HepG2 (cell line): ENCODE measurements around the gene ULBP1. TPM values are rescaled to one million over a fixed set of nuclear protein-coding genes. Genes with fewer than 3 reads are reported as not detected.
"Not testable (repeated sequence)": the region's sequence is repeated elsewhere in the genome, so short reads cannot be mapped to it uniquely, and the experiment has no call there.

Experiments
- ATAC-seq: fragments of 200-7000 bp; cut with Tn5 transposase; 3 replicates; pipeline ENCODE4 v1.9.1; 2020; ENCODE audit warnings: mild to moderate bottlenecking, moderate library complexity
- BruUV-seq: library from RNA; stranded (reverse); fragments of 400-500 nt; replicated peaks from 2 replicates; lab custom pipeline; 2021; lab: Mats Ljungman, UMichigan
- CTCF ChIA-PET: fragments of 300-600 bp; formaldehyde crosslinking; extraction: SDS; loops from one replicate; lab custom pipeline; 2021; ENCODE audit warnings: low total read pairs, inconsistent platforms, low intra/inter-chr PET ratio; lab: Yijun Ruan, JAX
- POLR2A ChIA-PET: fragments of 350-600 bp; sonication (Branson Sonifier 250); formaldehyde crosslinking; loops from one replicate; lab custom pipeline; 2020; ENCODE audit warnings: antibody characterized with exemption, inconsistent platforms; lab: Yijun Ruan, JAX
- DNase-seq: peaks from one replicate; pipeline ENCODE4 v3.0.0-alpha.2; 2015; ENCODE audit warnings: low spot score
- FAIRE-seq: peaks from 3 replicates; lab custom pipeline; 2011; peaks lifted over from hg19 to GRCh38; lab: Jason Lieb, UNC
- H2AFZ ChIP-seq: one replicate; pipeline ENCODE4 v1.6.1; 2011; ENCODE audit warnings: low read length, inconsistent platforms
- H3K27ac ChIP-seq: fragments of 300-600 bp; 3 replicates; pipeline ENCODE4 v1.8.0; 2011; ENCODE audit warnings: mixed run types, mild to moderate bottlenecking, mixed read lengths, low read length, inconsistent platforms; ENCODE audit not compliant: insufficient read depth; ENCODE audit errors: extremely low read length
- H3K27me3 ChIP-seq, 2 experiments: fragments of 200-600 bp in 1 of 2; 2 replicates in 1 of 2; 3 replicates in 1 of 2; pipeline versions ENCODE4 v1.6.0 to v1.8.0; 2011; ENCODE audit warnings: low read length in 2 of 2, mild to moderate bottlenecking in 2 of 2, moderate library complexity in 2 of 2, inconsistent platforms in 1 of 2; ENCODE audit not compliant: insufficient read depth in 2 of 2, control insufficient read depth in 1 of 2
- H3K36me3 ChIP-seq, 2 experiments: fragments of 200-600 bp in 1 of 2; replicated peaks in 1 of 2; 2 replicates in 1 of 2; 3 replicates in 1 of 2; pipeline versions ENCODE4 v1.5.1 to v1.8.0; 2011; ENCODE audit warnings: low read length in 2 of 2, inconsistent platforms in 1 of 2; ENCODE audit not compliant: insufficient read depth in 2 of 2, control insufficient read depth in 1 of 2
- H3K4me1 ChIP-seq: 2 replicates; pipeline ENCODE4 v1.5.1; 2012; ENCODE audit warnings: low read length, inconsistent platforms; ENCODE audit not compliant: insufficient read depth
- H3K4me2 ChIP-seq: 2 replicates; pipeline ENCODE4 v1.6.0; 2011; ENCODE audit warnings: low read depth, low read length, inconsistent platforms
- H3K4me3 ChIP-seq, 3 experiments: fragments of 200-600 bp in 1 of 3; sonication (generic), shearing (Covaris generic) in 1 of 3; replicated peaks in 1 of 3; 2 replicates each; pipeline ENCODE4 v1.5.1; 2011 to 2016; ENCODE audit warnings: low read length in 3 of 3, inconsistent platforms in 2 of 3, low read depth in 2 of 3, mild to moderate bottlenecking in 2 of 3, control low read depth in 1 of 3, mixed read lengths in 1 of 3; ENCODE audit not compliant: insufficient read depth in 1 of 3
- H3K79me2 ChIP-seq: one replicate; pipeline ENCODE4 v1.6.1; 2011; ENCODE audit warnings: low read length, inconsistent platforms; ENCODE audit not compliant: insufficient read depth
- H3K9ac ChIP-seq: 2 replicates; pipeline ENCODE4 v1.6.0; 2011; ENCODE audit warnings: mild to moderate bottlenecking, low read depth, low read length, inconsistent platforms; ENCODE audit not compliant: insufficient read depth
- H3K9me3 ChIP-seq: 2 replicates; pipeline ENCODE4 v1.5.1; 2012; ENCODE audit warnings: mild to moderate bottlenecking, low read length
- H4K20me1 ChIP-seq: 2 replicates; pipeline ENCODE4 v1.6.0; 2011; ENCODE audit warnings: inconsistent platforms, mild to moderate bottlenecking, low read length, moderate library complexity; ENCODE audit not compliant: insufficient read depth
- ARNTL ChIP-seq: sonication (generic); formaldehyde crosslinking; IDR thresholded peaks from 2 replicates; pipeline ENCODE4 v1.4.0; 2020; ENCODE audit warnings: mild to moderate bottlenecking, missing genetic modification reagents
- ATRX ChIP-seq: sonication (generic); formaldehyde crosslinking; IDR thresholded peaks from 2 replicates; pipeline ENCODE4 v1.4.0; 2020; ENCODE audit warnings: missing genetic modification reagents, borderline replicate concordance
- CCDC6 ChIP-seq: sonication (generic); formaldehyde crosslinking; IDR thresholded peaks from 2 replicates; pipeline ENCODE4 v1.8.1; 2022; ENCODE audit warnings: mild to moderate bottlenecking, missing genetic modification reagents, moderate library complexity
- HIVEP1 ChIP-seq: sonication (generic); formaldehyde crosslinking; IDR thresholded peaks from 2 replicates; pipeline ENCODE4 v1.4.0; 2020; ENCODE audit warnings: mild to moderate bottlenecking, missing genetic modification reagents
- KLF16 ChIP-seq, 2 experiments: sonication (generic) in 1 of 2; formaldehyde crosslinking in 1 of 2; IDR thresholded peaks; 2 replicates each; pipeline versions ENCODE4 v1.6.1 to v1.8.0; 2016 to 2023; ENCODE audit warnings: missing genetic modification reagents in 2 of 2, missing compliant biosample characterization in 1 of 2
- MED1 ChIP-seq: sonication (generic); formaldehyde crosslinking; IDR thresholded peaks from 2 replicates; pipeline ENCODE4 v1.4.0; 2020; ENCODE audit warnings: missing genetic modification reagents
- ONECUT2 ChIP-seq: sonication (generic); formaldehyde crosslinking; IDR thresholded peaks from 2 replicates; pipeline ENCODE4 v1.4.0; 2020; ENCODE audit warnings: missing genetic modification reagents
- TCF7L2 ChIP-seq: IDR thresholded peaks from 2 replicates; pipeline ENCODE4 v1.6.1; 2011; ENCODE audit warnings: mild to moderate bottlenecking, low read depth, low read length, moderate library complexity
- TEF ChIP-seq: sonication (generic); formaldehyde crosslinking; IDR thresholded peaks from 2 replicates; pipeline ENCODE4 v1.5.0; 2020; ENCODE audit warnings: missing genetic modification reagents
- ZBTB33 ChIP-seq: sonication (generic); formaldehyde crosslinking; IDR thresholded peaks from 2 replicates; pipeline ENCODE4 v1.4.0; 2020; ENCODE audit warnings: missing genetic modification reagents
- ZFP37 ChIP-seq: sonication (generic); formaldehyde crosslinking; IDR thresholded peaks from 2 replicates; pipeline ENCODE4 v1.4.0; 2020; ENCODE audit warnings: missing genetic modification reagents, borderline replicate concordance
- ZFP82 ChIP-seq: sonication (generic); formaldehyde crosslinking; IDR thresholded peaks from 2 replicates; pipeline ENCODE4 v1.5.1; 2020; ENCODE audit warnings: mild to moderate bottlenecking, missing genetic modification reagents, borderline replicate concordance
- ZNF143 ChIP-seq: sonication (generic); formaldehyde crosslinking; IDR thresholded peaks from 2 replicates; pipeline ENCODE4 v1.4.0; 2020; ENCODE audit warnings: missing genetic modification reagents
- ZNF232 ChIP-seq: sonication (generic); formaldehyde crosslinking; IDR thresholded peaks from 2 replicates; pipeline ENCODE4 v1.4.0; 2020; ENCODE audit warnings: missing genetic modification reagents, borderline replicate concordance
- ZNF567 ChIP-seq: sonication (generic); formaldehyde crosslinking; IDR thresholded peaks from 2 replicates; pipeline ENCODE4 v1.8.1; 2023; ENCODE audit warnings: mild to moderate bottlenecking, missing genetic modification reagents, borderline replicate concordance
- WGBS: methylation state at CpG from one replicate; pipeline ENCODE4 v1.1.6; 2017; ENCODE audit warnings: low lambda C conversion rate; 5-methylcytosine and 5-hydroxymethylcytosine counted together
- in situ Hi-C: cut with HindIII; loops from 2 replicates; pipeline ENCODE4 v1.10.0; 2017; ENCODE audit warnings: low pct_unique_long_range_greater_than_20kb; ENCODE audit not compliant: extremely low pct_ligation_motif_present
- intact Hi-C: fragments of 100-400 bp; cut with micrococcal nuclease; formaldehyde crosslinking; loops from one replicate; pipeline ENCODE4 v1.10.0; 2022; ENCODE audit not compliant: unreplicated experiment
- polyA plus RNA-seq, 8 experiments: library from polyadenylated mRNA; depleted of rRNA in 3 of 8; stranded (reverse) in 7 of 8; unstranded in 1 of 8; fragments of >200 nt; fragmentation: Illumina TruSeq in 4 of 8; extraction: Trizol in 4 of 8; gene quantifications; 2 replicates each; pipeline versions ENCODE4 v1.2.1 to v1.2.3, GENCODE V29; 2011 to 2016; ENCODE audit warnings: low read depth in 4 of 8, missing spikeins in 1 of 8, mixed read lengths in 1 of 8; ENCODE audit not compliant: insufficient read depth in 1 of 8
- total RNA-seq, 5 experiments: library from RNA; depleted of rRNA; stranded (reverse); fragments of >200 nt; fragmentation: Illumina TruSeq; extraction: Trizol; gene quantifications; 2 replicates each; pipeline ENCODE4 v1.2.3, GENCODE V29; 2016; ENCODE audit warnings: low read depth in 1 of 5

Gene ULBP1
- total and polyA plus RNA-seq, 2 of the 13 experiments (the other 11 are each of a cell fraction or from before 2014, with no cell fraction given): 0.04 to 0.09 TPM

GRCh38 chr6:150017186-150017521 lies 53.4 kb downstream of the ULBP1 start:
- POLR2A ChIA-PET, in situ Hi-C loops, H3K9me3 ChIP-seq, DNase-seq, H2AFZ ChIP-seq, H4K20me1 ChIP-seq, BruUV-seq, ATAC-seq, H3K79me2 ChIP-seq, H3K27ac ChIP-seq, H3K4me2 ChIP-seq, H3K36me3 ChIP-seq, H3K4me3 ChIP-seq, FAIRE-seq, H3K9ac ChIP-seq, H3K4me1 ChIP-seq: not testable (repeated sequence)
- CTCF ChIA-PET: interaction anchor here (1.3 to 3.9 kb wide), 6 partner anchors 9 to 183 kb away, joined by 3 to 64 read pairs (median 6); no protein-coding TSS in a partner anchor
- peaks cover 4 to 28% of the 10 kb centered on the region in 2 experiments for H3K27me3 ChIP-seq
- intact Hi-C loops: loop anchor here (2.0 kb wide), 1 partner anchor 176 kb away; no protein-coding TSS in a partner anchor
- WGBS: under 1% methylated on average over 5 of the region's 5 CpGs

- no peak overlapping the region for H3K4me2 ChIP-seq
- ATAC-seq (no peak), FAIRE-seq (no peak), DNase-seq (no peak)
- ChIA-PET POLR2A (no interaction called here), CTCF (interaction anchor here (3.9 kb wide), 1 partner anchor 85 kb away, joined by 64 read pairs; no protein-coding TSS in a partner anchor)
- H3K36me3 ChIP-seq: no peaks in the 10 kb centered on the region
- intact Hi-C loops (no loop called here), in situ Hi-C loops (no loop called here)
- H3K79me2 ChIP-seq: no peaks in the 10 kb centered on the region
- no peaks in the 10 kb centered on the region for H4K20me1 ChIP-seq
- no peak overlapping the region for H3K27ac ChIP-seq
- no TSS peak for BruUV-seq
- no peak overlapping the region for H2AFZ ChIP-seq
- H3K9me3 ChIP-seq: no peaks in the 10 kb centered on the region
- no peaks in the 10 kb centered on the region for H3K4me1 ChIP-seq
- peaks cover 4 to 16% of the 10 kb centered on the region in 2 experiments; a peak in 4 of 5 replicates for H3K27me3 ChIP-seq
- 2% methylated on average over 5 of the region's 6 CpGs for WGBS
- no peak overlapping the region for H3K4me3 ChIP-seq
- no peak overlapping the region for H3K9ac ChIP-seq
- TF ChIP-seq MED1 (CRISPR knock-in tag) (no peak), KLF16 (CRISPR knock-in tag; IDR thresholded peaks at IDR 0.05) (no peak), TCF7L2 (no peak), ONECUT2 (CRISPR knock-in tag) (no peak), ZNF567 (CRISPR knock-in tag) (no peak), ZFP82 (CRISPR knock-in tag) (no peak), TEF (no peak), ZNF143 (CRISPR knock-in tag) (no peak), ZFP37 (CRISPR knock-in tag) (no peak), HIVEP1 (CRISPR knock-in tag) (no peak), ZBTB33 (CRISPR knock-in tag) (no peak), ZNF232 (CRISPR knock-in tag) (no peak), CCDC6 (CRISPR knock-in tag) (no peak), ARNTL (no peak), ATRX (no peak)
These were observed 55.3 kb downstream of the ULBP1 start for GRCh38 chr6:150018846-150019580.
